ENCODE results near the gene HSPA12A.

Gene HSPA12A

GRCh38 chr10:116743266-116744064 is 1.1 kb upstream of the HSPA12A start:
- no peak for DNase-seq (ENCODE audit: low read depth in 2 of 2)

- no peak for DNase-seq (ENCODE audit: low read depth in 2 of 2)
These were observed 695 bp downstream of the HSPA12A start for GRCh38 chr10:116741391-116742351.

DNA sequence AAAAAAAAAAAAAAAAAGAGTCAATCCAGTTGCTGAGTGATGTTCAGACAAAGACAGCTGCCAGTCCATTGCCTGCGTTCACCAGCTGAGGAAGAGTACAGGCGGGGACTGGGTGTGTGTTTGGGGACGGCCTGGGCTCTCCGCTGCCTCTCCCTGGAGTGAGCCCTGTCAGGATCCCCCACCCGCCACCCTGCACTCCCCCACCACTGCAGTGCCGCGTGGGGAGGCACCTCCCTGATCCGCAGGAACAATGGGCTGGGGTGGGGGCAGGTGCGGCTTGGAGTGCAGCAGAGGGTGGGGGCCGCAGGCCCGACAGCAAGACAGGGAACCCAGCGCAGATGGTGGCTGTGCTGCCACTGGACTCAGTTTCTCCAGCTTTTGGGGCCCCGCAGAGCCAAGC is 1.4 kb downstream of the HSPA12A start:
- no peak for DNase-seq (ENCODE audit: low read depth in 2 of 2)

GRCh38 chr10:116738339-116738738 is 4.0 kb downstream of the HSPA12A start:
- no peak for DNase-seq (ENCODE audit: low read depth in 2 of 2)

DNA sequence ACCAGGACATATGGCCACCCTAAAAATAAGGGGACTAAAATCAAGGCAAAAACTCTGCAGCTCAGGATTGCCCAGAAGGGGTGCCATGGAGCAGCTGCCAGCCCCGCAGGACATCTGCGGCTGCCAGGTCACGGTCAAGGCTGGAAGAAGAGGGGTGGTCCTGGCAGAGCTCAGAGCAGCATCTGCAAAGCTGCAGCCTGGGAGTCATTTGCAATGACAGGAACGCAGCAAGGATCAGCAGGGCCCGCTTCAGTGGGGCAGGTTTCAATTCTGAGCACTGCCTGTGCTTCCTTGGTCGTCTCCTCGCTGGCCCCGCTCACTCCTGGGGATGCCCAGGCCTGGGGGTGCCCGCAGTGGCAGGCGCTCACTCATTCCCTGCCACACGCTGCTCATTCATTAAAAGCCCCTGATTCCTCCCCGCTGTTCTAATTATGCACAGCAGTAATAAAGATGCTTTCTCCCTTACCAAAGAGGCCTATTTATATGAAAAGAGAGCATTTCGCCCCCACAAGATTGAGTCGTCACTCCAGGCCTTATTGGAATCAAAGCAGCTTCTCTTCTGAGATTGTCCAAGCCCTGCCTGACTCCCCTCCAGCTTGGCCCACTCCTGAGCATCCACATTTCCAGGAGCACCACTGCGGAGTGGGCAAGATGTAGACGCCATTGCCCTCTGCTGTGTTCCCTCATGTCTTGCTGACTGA is 4.6 kb downstream of the HSPA12A start:
- DNase-seq (ENCODE audit: low read depth in 2 of 2), result no peak

DNA sequence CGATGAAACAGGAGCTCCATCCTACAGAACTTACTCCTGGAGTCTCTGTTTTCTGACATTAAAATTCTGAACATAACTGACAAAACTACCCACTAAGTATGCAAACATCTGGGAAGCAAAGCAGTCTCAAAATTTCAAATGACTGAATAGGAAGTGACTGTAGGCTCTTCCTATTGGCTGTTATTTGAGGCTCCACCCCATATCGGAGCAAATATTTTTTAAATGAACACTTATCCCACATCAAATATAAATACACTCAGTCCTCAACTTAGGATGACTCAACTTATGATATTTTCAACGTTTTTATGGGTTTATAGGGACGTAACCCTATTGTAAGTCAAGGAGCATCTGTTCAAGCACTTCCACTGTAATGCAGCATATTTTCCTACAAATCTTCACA is 8.8 kb downstream of the HSPA12A start:
- DNase-seq (ENCODE audit: low read depth in 2 of 2), result no peak

DNA sequence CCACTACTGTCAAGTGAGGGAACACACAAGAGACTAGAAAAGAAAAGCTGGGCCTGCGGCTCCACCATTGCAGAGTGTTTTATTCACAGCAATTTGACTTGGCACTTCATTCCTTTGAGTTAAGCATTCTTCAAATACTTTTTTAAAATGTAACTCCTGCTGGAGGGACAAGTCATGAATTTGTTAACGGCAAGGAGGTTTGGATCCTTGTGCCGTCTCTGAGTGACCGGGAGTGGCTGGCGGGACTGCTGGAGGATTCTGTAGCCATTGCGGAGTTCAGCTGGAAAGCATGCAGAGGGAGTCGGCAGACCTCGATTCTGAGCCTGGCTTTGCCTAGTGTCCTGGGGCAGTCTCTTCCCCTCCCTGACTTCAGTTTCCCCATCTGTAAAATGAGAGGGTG is 9.8 kb downstream of the HSPA12A start:
- no peak for DNase-seq (ENCODE audit: low read depth in 2 of 2)

DNA sequence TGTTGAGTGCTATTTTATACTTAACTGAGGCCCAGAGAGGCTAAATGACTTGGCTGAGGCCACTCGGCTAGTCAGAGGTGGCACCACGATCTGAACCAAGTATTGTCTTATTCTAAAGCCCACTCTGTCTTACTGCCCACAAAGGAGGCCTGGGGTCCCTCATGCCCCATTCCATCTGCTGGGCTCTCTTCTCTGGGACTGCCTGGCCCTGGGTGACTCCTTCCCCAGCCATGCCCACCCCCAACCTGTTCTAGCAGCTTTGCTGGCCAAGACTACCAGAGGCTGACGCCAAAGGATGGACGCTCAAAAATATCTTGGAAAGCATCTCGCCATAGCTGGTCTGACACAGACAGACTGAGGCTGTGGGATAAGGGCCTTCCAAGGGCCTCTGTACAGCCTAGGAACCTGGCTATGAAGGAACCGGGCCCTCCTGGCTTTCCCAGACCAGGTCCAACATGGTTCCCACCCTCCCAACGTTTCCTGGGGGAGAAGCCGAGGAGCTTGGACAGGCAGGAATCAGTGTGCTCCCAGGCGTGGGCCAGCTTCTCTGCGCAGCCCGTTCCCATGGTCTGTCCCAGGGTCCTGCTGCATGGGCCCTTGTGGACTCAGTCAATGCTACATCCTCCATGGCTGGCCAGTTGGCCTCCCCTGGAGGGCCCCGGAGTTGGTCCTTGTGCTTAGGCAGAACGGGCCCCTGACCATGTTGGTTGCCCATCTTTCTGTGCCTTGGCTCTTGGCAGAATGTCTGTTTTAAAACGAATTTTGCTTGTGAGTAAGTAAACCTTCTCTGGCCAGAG is 11.7 kb downstream of the HSPA12A start:
- no peak for DNase-seq (ENCODE audit: low read depth in 2 of 2)

- no peak for DNase-seq (ENCODE audit: low read depth in 2 of 2)
These were observed 13.1 kb downstream of the HSPA12A start for GRCh38 chr10:116729243-116729642.

- no peak for DNase-seq (ENCODE audit: low read depth in 2 of 2)
These were observed 13.8 kb downstream of the HSPA12A start for GRCh38 chr10:116728526-116729096.

DNA sequence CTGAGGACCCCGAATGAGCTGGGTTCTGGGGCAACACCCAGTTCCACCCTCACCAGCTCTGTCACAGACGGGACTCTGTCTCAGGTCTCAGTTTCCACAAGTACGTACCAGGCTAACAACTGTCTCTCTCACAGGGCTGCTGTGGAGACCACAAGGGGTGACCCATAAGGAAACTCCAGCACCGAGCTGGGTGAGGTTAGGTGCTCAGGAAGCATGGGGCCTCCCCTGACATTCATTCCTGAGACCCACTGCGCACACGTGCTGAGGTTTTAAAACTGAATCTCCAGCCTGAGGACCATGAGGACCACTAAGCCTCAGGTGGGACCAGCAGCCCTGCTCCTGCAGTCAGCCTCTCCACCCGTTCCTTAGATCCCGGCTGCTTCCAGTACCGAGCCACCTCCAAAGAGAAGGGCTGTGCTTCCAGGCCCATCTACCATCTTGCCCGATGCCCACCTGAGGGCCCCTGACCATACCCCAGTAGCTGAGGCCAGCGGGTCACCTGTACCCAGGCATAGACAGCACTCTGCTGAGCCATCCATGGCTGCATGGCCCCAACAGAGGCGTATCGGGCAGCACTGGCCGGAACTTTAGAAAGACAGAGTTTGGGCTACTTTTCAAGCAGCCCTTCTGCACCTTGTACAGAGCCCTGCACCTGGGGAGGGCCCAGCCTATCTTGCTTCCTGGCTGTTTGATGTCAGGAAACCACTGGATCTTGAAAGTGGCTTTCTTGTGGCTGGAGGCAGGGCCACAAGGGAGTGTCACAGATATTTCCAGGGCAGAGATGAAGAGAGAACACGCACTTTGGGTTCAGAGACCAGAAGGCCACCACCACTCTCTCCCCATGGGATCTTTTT is 18.7 kb downstream of the HSPA12A start:
- no peak for DNase-seq (ENCODE audit: low read depth in 2 of 2)

GRCh38 chr10:116722736-116723427 is 19.5 kb downstream of the HSPA12A start:
- no peak for DNase-seq (ENCODE audit: low read depth in 2 of 2)

DNA sequence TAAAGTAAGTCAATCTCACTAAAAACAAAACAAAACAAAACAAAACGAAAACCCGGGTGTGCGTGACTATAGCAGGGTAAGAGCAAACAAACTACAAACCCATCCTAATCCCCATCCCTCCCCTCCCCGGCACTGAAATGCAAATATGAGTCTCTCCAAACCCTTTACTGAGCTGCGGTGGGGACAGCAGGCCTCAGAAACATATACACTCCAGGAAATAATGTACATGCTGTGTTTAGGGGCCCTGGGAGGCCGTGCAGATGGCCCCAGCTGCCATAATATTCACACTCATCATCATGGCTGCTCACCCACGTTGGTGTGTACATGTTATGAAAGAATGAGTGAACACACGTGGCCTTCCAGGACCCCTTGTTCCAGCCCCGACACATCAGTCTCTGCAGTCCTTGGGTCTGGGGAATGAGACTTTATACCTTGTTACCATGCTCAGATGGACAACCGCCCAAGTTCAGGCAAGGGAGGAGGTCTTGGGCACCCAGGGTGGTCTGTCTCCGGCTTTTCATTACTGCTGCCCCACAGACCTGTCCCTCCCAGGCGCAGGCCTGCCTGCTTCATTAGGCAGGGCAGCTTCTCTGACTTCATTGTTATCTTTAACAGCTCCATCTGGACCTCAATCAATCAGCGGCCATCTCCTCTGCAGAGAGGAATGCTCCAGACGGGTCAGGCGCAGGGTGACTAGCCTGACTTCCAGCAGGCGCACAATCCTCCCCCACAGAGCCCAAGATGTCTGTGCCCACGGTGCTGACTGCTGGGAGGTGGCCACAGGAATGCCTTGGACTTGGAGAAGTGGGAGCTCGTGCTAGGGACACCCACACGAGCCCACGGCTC is 20.6 kb downstream of the HSPA12A start:
- no peak for DNase-seq (ENCODE audit: low read depth in 2 of 2)

DNA sequence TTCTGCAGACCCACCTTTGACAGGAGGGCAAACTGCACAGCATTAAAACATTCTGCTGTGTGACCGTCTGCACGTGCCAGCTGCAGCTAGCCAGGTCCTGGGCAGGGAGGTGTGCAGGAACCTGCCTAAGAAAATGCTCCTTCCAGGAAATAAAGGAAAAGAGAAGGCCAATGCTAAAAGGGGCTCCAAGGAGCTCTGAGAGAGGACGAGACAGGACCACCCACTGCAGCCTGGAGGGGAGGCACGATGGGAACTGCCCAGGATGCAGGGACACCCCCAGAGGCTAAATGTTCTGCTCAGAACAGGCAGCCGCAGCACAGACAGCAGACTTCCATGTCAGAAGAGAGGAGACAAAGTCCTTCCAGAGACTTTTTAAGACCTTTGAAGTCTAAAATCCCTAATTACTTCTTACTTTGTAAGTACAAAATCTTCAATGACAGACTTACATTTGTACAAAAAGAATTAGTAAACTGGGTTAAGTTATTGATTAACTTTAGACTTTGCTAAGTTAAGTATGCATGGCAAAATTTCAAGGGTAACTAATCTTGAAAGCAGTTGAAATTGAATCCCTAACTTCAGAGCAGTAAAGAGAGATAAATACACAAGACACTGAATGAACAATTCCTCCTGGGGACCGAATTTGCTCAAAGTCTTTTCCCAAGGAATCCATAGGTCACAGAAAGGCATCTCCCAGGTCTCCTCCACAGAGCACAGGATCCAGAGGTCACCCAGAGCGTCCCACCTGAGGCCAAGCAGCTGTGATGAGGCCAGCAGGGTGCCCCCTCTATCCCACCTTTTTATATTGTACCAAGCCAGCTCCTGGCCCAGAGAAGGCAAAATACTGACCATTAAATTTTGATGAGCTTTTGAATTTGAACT is 21.5 kb downstream of the HSPA12A start:
- no peak for DNase-seq (ENCODE audit: low read depth in 2 of 2)

DNA sequence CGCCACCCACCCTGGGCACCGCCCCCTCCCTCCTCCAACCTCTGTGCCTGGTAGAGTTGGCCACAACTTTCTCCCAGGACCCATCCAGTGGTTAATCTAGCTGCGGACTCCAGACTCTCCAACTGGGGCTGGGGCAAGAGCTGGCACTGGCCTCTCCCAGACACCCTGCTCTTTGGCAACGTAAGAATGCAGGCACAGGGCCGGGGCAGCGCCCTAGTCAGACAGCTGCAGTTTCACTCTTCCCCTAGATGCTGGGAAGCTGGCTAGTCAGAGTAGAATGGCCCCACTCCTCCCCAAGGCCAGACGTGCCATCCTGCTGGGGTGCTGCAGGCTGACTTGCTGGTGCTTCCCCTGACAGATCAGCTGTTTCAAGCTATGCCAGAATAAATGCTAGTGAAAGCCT is 22.1 kb downstream of the HSPA12A start:
- DNase-seq (ENCODE audit: low read depth in 2 of 2), result no peak

DNA sequence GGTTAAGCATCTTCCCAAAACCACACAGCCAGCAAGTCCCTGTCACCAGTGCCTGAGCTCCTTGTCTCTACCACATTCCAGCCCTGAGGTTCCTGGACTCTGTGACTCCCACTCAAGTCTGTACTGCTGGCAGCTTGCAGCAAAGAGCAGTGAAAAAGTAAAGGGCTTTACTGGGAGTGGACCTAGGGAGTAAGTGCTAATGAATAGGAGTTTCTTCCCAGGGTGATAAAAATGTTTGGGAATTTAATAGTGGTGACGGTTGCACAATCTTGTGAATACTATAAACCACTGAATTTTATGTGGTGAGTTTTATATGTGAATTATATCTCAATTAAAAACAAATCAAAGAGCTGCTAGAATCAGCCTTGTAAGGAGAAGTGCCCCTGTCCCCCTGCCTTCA is 22.6 kb downstream of the HSPA12A start:
- DNase-seq (ENCODE audit: low read depth in 2 of 2), result no peak

DNA sequence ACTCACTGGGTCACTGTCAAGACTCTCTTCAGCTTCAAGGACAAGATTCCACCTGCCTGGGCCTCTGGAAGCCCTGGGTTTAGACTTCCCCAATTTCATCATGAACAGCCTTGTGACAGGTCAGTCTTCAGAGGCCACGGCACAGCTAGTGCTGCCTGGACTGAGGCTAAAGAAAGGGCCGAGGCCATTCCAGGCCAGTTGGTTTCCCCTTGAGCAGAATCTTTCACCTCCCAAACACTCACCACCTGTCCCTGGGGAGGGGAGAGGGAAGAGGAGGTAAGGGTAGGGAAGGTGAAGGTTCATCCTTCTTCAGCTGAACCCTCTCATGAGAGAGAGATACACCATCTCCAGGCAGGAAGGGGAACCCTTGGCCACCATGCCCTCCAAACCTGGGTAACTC is 24.3 kb downstream of the HSPA12A start:
- DNase-seq (ENCODE audit: low read depth in 2 of 2), result no peak

GRCh38 chr10:116716381-116716780 is 26.0 kb downstream of the HSPA12A start:
- DNase-seq (ENCODE audit: low read depth in 2 of 2), result no peak

Measured in stimulated activated CD4-positive, alpha-beta T cell treated with anti-CD3 and anti-CD28 coated beads, Interleukin-12 subunit alpha, Interleukin-12 subunit beta, amount 100 ng/mL, for 24 hours (primary cell).